Measurements from ENCODE around the gene RASAL2.
"Not testable (repeated sequence)": the region's sequence is repeated elsewhere in the genome, so short reads cannot be mapped to it uniquely, and the experiment has no call there.

Gene RASAL2

GRCh38 chr1:178492341-178492740 is 398.4 kb downstream of the RASAL2 start:
- DNase-seq (ENCODE audit: low read depth in 2 of 2) = no peak

GRCh38 chr1:178493301-178493741 is 399.4 kb downstream of the RASAL2 start:
- no peak for DNase-seq (ENCODE audit: low read depth in 2 of 2)

GRCh38 chr1:178494569-178494971 is 400.7 kb downstream of the RASAL2 start:
- no peak for DNase-seq (ENCODE audit: low read depth in 2 of 2)

- no peak for DNase-seq (ENCODE audit: low read depth in 2 of 2)
These were observed 401.3 kb downstream of the RASAL2 start for GRCh38 chr1:178495158-178495557.

GRCh38 chr1:178495741-178496409 is 402.0 kb downstream of the RASAL2 start:
- no peak for DNase-seq (ENCODE audit: low read depth in 2 of 2)

GRCh38 chr1:178496410-178497135 is 402.7 kb downstream of the RASAL2 start, which contains the start of gene CLEC20A:
TSS of gene CLEC20A (minus strand) at chr1:178496964. CDS start at chr1:178496939, 25 bp downstream.
- DNase-seq (ENCODE audit: low read depth in 2 of 2) = no peak

- no peak for DNase-seq (ENCODE audit: low read depth in 2 of 2)
These were observed 404.1 kb downstream of the RASAL2 start for GRCh38 chr1:178497903-178498478.

GRCh38 chr1:178498896-178499675 is 405.2 kb downstream of the RASAL2 start:
- no peak for DNase-seq (ENCODE audit: low read depth in 2 of 2)

- DNase-seq (ENCODE audit: low read depth in 2 of 2) = no peak
These were observed 406.3 kb downstream of the RASAL2 start for GRCh38 chr1:178500091-178500770.

GRCh38 chr1:178500936-178501554 is 407.1 kb downstream of the RASAL2 start:
- DNase-seq (ENCODE audit: low read depth in 2 of 2) = no peak

GRCh38 chr1:178501705-178502329 is 407.9 kb downstream of the RASAL2 start:
- DNase-seq (ENCODE audit: low read depth in 2 of 2) = peak in 1 of 2 donors; percentile 5

- no peak for DNase-seq (ENCODE audit: low read depth in 2 of 2)
These were observed 408.4 kb downstream of the RASAL2 start for GRCh38 chr1:178502330-178502714.

- DNase-seq (ENCODE audit: low read depth in 2 of 2) = no peak
These were observed 409.0 kb downstream of the RASAL2 start for GRCh38 chr1:178502856-178503255.

GRCh38 chr1:178503316-178503715 is 409.4 kb downstream of the RASAL2 start:
- DNase-seq (ENCODE audit: low read depth in 2 of 2) = not testable (repeated sequence)

- no peak for DNase-seq (ENCODE audit: low read depth in 2 of 2)
These were observed 409.9 kb downstream of the RASAL2 start for GRCh38 chr1:178503849-178504248.

- DNase-seq (ENCODE audit: low read depth in 2 of 2) = no peak
These were observed 410.4 kb downstream of the RASAL2 start for GRCh38 chr1:178504286-178504685.

GRCh38 chr1:178506177-178506576 is 412.3 kb downstream of the RASAL2 start:
- DNase-seq (ENCODE audit: low read depth in 2 of 2) = no peak

- no peak for DNase-seq (ENCODE audit: low read depth in 2 of 2)
These were observed 412.8 kb downstream of the RASAL2 start for GRCh38 chr1:178506669-178507068.

- no peak for DNase-seq (ENCODE audit: low read depth in 2 of 2)
These were observed 415.6 kb downstream of the RASAL2 start for GRCh38 chr1:178509414-178510007.

- DNase-seq (ENCODE audit: low read depth in 2 of 2) = no peak
These were observed 416.3 kb downstream of the RASAL2 start for GRCh38 chr1:178510155-178510554.
